Stimulated activated CD4-positive, alpha-beta T cell treated with anti-CD3 and anti-CD28 coated beads, Interleukin-4, amount 100 ng/mL, for 1 hour (primary cell): ENCODE measurements around the gene PDXDC1.
"Not testable (repeated sequence)": the region's sequence is repeated elsewhere in the genome, so short reads cannot be mapped to it uniquely, and the experiment has no call there.

ENCODE experiments used
- DNase-seq: peaks from one replicate; pipeline ENCODE4 v3.0.0-alpha.2; 2020

The PDXDC1 gene

GRCh38 chr16:15168953-15169652, 194.3 kb downstream of the PDXDC1 start:
- DNase-seq: not testable (repeated sequence)

GRCh38 chr16:15179909-15180308, 205.1 kb downstream of the PDXDC1 start:
- not testable (repeated sequence) for DNase-seq

GRCh38 chr16:15180946-15181345, 206.1 kb downstream of the PDXDC1 start:
- not testable (repeated sequence) for DNase-seq

GRCh38 chr16:15184000-15184399, 209.2 kb downstream of the PDXDC1 start:
- DNase-seq: not testable (repeated sequence)
